ENCODE measurements around the gene DBET.
"Not testable (repeated sequence)": the region's sequence is repeated elsewhere in the genome, so short reads cannot be mapped to it uniquely, and the experiment has no call there.

DNA sequence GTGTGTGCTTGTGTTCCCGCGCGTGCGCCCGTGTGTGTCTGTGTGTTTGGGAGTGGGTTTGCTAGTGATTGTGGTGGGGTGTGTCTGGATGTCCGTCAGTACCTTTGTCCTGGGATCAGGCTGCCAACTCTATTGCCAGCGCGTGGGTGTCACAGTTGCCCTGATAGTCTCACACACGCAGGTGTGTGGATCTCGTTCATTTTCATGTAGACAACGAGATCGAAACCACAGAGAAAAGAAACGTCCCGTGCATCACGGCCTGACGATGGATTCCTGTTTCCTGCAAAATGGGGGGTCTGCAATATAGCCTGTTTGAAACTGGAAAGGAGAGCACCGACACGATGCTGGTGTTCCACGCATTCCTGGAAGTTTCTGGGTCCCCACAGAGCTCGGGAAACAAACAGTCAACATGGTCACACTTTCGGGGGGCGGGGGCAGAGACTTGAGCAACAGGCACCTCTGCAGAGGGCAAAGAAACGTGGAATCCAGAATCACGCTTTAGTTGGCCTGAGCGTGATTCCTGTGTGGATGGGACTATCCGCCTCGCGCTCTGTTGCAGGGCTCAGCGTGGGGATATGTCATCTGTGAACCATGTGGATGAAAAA lies 44.3 kb upstream of the DBET start:
- TF ChIP-seq POLR2A (IDR thresholded peaks at IDR 0.05; ENCODE audit: low read length); GATA1 (IDR thresholded peaks at IDR 0.05; ENCODE audit: low read depth, low read length): not testable (repeated sequence)
